Measurements from ENCODE around the gene HSPA4.

The HSPA4 gene

DNA sequence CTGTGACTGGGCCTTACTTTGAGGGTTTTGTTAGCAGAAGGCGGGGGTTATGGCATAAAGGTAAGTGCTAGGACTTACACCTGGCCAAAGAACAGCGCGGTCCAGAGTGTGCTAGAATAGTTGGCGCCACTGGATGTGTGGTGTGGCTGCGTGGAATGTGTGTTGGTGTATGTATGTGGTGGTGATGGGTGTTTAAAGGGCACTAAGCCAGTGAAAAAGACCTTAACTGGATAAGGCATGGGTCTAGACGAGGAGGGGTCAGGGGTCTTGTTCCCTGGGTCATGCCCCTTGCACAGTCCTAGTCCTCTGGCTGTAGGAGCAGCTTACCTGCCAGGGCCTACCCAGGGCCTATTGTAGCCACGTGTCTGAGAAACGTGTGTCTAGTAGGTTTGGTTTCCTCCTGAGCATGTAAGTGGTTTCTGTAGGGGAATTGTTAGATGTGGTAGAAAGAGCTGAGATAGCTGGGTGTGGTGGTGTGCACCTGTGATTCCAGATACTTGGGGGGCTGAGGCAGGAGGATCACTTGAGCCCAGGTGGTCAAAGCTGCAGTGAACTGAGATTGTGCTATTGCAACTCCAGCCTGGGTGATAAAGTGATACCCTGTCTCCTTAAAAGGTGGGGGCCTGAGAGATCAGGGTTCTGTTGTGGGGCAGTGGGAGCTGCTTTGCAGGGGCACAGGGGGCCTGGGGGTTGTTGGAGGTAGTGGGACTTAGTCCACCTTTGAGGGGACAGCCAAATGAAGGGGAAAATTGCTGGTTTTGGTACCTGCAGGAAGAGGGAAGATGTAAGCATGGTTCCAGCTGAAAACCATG, 55.2 kb downstream of the HSPA4 start:
- DNase-seq = no peak

- no peak for DNase-seq
These were observed 56.7 kb downstream of the HSPA4 start for GRCh38 chr5:133108481-133108921.

- DNase-seq = no peak
These were observed 58.1 kb downstream of the HSPA4 start for GRCh38 chr5:133109655-133110483.

GRCh38 chr5:133110709-133111108, 58.9 kb downstream of the HSPA4 start:
- DNase-seq = no peak

DNA sequence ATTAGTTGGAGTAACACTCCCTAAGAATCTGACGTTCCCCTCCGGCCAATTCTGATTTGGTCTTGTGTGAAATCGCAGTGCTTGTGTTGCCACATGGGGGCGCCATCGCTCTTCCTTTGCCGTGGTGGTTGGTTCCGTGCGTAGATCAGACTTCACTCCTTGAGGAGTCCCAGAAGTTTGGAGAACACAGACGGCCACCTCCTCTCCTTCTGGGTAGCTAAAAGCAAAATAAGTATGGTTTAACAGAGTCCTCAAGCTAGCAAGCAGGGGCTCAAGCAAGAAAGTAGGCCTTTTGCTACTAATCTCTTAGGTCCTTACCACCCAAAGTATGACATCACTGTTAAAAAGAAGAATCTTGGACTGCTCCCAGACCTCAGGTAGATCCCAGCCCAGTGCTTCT, 59.5 kb downstream of the HSPA4 start:
- no peak for DNase-seq

- no peak for DNase-seq
These were observed 60.3 kb downstream of the HSPA4 start for GRCh38 chr5:133112026-133112660.

DNA sequence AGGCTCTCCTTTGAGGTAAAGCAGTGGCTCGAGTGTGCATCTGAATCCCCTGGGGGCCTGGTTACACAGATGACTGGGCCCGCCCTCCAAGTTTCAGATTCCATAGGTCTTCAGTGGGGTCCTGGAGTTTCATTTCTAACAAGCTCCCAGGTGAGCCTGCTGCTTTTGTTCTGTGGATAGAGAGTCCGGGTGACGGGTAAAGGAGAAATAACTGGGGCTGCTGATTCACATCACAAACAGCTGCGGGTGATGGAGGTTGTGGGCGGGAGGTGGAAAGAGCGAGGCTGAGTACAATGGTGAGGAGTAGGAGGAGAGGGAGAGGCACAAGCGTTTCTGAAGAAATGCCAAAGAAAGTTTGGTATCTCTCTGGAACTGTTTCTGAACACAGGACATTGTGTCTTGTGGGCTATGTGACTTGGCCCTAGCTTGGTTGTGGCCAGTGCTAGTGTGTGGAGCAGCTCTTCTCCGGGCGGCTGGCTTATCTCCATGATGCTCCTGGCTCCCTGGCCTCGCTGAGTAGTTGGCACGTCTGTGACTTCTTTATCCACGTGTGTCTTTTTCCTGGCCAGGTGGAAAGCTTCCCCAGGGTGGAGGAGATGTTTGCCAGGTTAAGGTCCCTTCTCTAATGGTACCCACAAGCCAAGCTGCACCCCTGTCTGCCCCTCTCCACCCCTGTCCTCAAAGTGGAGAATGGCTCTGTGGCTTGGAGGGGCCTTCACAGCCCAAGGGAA, 61.7 kb downstream of the HSPA4 start:
- no peak for DNase-seq

DNA sequence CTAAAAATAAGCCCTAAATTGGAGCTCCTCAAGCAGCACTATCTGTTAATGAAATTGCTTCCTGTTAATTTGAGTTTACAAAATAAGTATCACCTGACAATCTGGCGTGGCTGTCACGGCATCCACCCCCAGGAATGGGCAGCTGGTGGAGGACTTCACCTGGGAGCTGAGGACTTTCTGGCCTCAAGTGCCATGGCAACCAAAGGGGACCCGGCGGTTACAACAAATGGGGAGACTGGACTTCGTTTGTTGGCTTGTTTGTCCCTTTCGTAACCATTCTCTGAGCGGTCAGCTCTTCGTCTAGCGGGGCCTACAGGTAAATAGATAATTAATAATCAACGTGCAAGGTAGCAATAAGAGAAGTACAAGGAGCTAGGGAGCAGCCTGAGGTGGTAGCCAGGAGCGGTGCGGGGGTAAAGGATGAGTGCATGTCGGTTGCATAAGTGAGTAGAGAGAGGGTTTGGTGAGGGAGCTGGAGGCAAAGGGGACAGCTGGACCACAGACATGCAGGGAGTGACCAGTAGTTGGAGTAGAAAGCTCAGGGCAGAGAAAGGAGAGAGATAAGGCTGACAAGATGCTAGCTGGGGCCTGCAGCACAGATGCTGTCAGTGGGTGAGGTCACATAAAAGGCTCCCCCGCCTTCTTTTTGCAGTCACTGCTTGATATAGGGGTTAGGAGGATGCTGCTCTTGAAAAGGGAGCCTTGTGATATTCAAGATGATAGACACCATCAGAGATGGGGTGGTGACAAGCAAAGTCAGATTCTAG, 62.5 kb downstream of the HSPA4 start:
- DNase-seq = no peak

- DNase-seq = no peak
These were observed 63.1 kb downstream of the HSPA4 start for GRCh38 chr5:133114933-133115310.

DNA sequence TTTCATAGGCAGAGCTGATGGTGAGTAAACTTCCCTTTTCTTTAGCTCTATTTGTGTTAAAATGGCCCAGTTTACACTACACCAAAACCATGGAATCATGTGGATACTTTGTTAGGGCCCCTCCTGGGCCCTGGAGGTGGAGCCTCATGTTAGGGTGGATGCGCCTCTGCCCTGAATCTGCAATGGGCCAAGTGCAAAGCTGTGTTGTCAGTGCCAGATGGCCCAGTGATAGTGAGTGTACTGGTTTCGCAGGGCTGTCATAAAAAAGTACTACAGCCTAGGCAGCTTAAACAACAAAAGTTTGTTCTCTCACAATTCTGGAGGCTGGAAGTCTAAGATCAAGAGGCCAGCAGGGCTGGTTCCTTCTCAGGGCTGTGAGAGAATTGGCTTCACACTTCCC, 64.8 kb downstream of the HSPA4 start:
- DNase-seq = no peak

DNA sequence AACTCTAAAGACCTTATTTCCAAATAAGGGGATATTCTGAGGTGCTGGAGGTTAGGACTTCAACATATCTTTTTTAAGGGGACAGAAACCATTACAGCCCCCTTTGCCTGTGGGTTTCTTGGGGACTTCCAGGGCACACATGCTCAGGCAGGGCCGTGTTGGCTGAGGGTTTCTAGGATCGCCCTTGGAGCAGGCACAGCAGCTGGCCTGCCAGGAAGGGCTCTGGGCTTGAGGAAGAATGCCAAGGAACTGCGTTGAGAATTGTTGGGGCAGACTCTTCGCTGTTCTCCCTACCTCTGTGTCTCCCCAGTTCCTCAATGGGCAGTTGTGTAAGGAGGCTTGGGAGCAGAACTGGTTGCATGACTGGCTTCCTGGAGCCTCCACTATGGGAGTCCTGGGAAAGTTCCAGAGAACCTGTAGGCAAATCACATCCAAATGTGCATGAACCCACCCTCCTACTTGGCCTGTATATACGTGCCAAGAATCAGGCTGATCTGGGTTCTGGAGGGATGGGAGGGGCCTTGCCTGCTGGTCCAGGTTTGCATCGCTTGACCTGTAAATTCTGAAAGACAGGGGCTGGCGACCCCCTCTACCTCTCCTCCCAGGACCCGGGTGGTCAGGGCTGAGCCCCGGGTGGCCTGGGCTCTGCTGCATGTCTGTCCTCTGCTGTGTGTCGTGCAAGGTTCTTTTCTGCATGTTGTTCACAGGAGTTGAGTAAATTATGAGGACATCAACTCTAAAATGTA, 65.5 kb downstream of the HSPA4 start:
- no peak for DNase-seq

DNA sequence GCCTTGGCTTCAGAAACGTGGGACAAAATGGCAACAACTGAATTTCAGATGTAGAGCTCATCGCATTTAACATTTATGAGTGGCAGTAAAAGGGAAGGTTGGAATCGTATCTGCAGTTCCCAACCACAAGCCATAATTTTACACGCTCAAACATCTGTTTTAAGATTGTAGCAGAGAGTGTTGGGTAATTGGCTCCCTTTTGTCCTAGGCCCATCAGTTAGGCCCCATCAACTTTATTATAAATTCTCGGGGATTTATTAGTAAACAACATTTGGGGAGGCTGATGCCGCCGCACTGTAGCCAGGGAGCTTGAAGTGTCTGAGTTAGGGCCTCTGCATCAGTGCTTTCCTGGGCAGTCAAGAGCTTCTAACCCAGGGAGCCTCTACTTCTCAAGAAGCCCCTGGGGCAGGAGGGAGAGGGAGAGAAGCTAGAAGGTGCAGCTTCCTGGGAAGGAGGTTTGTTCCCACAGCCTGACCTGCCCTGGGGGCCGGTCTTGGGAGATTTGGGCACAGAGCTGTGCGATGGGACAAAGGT, 66.2 kb downstream of the HSPA4 start:
- DNase-seq = no peak

DNA sequence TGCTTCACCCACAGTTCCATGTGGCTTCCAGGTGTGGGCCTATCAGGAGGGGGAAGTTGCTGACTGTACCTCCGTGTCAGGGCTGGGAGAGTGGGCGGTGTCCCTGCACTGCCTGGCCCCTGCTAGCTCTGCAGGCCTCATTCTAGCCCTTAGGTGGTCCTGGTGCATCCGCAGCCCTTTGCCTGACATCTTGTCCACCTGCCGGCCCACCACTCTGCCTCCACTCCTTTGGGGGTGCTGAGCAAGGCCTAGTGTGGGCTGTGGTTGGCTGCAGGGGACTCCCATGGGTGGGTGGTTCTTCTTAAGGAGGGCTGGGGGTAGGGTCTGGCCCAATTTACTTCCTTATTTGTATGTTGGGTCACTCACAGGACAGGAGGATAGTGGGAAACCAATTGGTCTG, 66.9 kb downstream of the HSPA4 start:
- no peak for DNase-seq

DNA sequence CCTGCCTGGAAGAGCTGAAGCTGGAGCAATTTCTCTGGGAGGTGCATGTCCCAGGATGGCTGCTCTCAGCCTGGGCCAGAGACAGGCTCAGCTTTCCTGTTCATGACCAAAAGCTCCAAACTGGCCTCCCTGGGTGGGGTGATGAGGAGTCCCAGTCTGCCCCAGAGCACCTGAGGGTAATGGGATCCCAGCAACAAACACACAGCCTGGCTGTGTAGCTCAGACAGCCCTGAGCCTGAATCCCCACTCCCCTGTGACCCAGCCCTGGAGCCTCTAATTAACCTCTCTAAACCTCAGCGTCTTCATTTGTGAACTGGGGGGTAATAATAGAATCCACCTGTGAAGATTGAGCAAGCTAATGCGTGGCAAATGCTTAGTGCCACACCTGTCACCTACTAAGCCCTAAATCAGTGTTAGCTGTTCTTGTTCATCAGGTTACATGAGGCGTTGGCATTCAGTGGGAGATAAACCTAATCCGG, 67.5 kb downstream of the HSPA4 start:
- no peak for DNase-seq

DNA sequence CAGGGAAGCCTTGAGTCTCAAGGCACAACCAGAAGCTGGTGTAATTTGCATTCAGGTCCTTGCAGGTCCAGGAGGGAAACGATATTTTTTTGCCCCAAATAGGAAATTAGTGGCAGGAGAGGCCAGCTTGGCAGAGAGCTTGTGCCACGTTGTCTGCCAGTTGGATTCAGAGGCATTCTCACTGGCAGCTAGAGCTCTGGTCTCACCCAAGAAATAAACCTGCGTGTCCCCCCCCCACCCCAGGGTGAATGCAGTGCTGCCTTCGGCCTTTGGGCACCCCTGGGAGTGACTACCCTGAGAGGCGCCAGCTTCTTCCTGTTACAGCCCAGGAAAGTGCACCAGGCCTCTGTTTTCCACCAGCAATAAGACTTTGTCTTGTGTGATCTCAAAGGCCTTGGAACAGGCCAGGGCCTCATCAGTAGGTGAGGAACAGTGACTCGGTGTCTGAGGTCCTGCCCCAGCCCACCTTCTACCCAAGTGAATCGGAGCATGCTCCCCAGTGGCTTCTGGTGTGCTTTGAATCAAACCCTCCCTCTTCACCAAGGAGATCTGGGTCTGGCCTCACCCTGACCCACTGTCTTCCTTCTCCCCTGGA, 68.4 kb downstream of the HSPA4 start:
- no peak for DNase-seq

GRCh38 chr5:133121080-133121479, 69.3 kb downstream of the HSPA4 start:
- no peak for DNase-seq

GRCh38 chr5:133121611-133122150, 69.9 kb downstream of the HSPA4 start:
- DNase-seq = no peak

DNA sequence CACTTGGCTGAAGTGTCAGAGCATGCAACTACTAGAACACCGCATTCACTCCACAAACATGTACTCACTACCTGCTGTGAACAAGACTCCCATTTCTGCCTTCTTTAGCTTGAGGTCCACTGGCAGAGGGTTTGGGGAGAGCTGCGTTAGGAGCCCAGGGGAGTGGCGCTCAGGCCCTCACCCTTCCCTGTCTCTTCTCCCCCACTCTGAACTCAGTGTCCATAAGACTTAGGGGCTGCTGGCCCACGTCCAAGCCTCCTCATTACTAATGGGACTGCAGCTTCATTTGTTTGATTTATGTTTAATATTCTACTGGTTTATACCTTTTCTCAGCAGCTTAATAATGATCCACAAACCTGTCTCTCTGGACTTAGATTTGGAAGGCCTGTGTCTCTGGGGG, 70.9 kb downstream of the HSPA4 start:
- no peak for DNase-seq

DNA sequence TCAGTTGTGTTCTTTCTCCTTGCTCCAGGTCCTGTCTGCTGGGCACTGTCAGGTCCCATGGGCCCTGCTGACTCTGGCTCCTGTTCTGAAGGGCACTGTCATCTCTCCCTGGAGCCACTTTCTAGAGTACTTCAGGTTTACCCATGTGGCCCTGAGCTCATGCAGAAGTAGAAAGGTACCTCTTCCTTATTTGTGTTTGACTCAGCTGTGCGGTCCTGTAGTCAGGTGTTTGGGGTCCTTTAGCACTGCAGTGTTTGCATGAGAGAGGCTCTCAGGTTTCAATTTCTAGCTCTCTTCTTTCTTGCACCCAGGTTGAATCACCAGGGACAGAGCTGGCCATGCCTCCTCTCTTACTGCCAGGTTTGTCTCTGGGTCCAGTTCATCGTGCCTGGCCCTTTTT, 71.5 kb downstream of the HSPA4 start:
- no peak for DNase-seq

DNA sequence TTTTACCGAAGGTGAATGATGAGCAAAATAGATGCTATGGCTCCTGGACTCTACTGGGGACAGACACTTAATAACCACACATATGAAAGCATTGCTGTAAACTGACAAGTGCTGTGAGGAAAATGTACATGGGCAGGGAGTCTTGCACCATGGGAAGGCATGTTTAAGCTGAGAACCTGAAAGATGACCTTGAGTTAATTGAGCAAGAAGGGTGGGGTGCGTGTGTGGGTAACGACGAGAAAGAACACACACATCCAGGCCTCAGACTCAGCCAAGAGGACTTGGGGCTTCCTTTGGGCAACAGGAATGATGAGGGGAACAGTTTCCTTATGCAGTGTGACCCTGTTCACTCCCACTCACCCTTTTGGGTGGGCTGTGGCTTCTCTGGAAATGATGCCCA, 73.1 kb downstream of the HSPA4 start:
- no peak for DNase-seq

Data from cortex of kidney (tissue), 1 donor.